HG03196 (cell line): Measurements from ENCODE around the gene PGP.
"Not testable (repeated sequence)": the region's sequence is repeated elsewhere in the genome, so short reads cannot be mapped to it uniquely, and the experiment has no call there.

ENCODE experiments used
- ATAC-seq: cut with Tn5 transposase; IDR thresholded peaks from one replicate; pipeline ENCODE4 v1.9.1; 2021; ENCODE audit not compliant: unreplicated experiment

PGP gene

GRCh38 chr16:2223221-2223941, 8.7 kb upstream of the PGP start, which contains the start of gene E4F1:
Gene E4F1, plus strand, starts transcription at chr16:2223591. Its CDS starts 23 bp downstream, at chr16:2223614.
- peak; percentile 92 for ATAC-seq

GRCh38 chr16:2216330-2216729, 1.7 kb upstream of the PGP start:
- ATAC-seq, result no peak

- no peak for ATAC-seq
Observed at GRCh38 chr16:2213817-2214718, 572 bp downstream of the PGP start.

GRCh38 chr16:2212362-2213324, 2.0 kb downstream of the PGP start:
- no peak for ATAC-seq

GRCh38 chr16:2211923-2212347, 2.7 kb downstream of the PGP start:
- ATAC-seq, result no peak

GRCh38 chr16:2210386-2211365, 4.0 kb downstream of the PGP start, which contains the start of gene BRICD5:
Gene BRICD5, minus strand, starts transcription at chr16:2210863. Its CDS starts 30 bp downstream, at chr16:2210833.
- ATAC-seq, result no peak

- no peak for ATAC-seq
Observed at GRCh38 chr16:2210009-2210332, 4.7 kb downstream of the PGP start.

GRCh38 chr16:2209258-2210008, 5.2 kb downstream of the PGP start:
- ATAC-seq, result no peak

GRCh38 chr16:2208772-2209171, 5.9 kb downstream of the PGP start:
- no peak for ATAC-seq

GRCh38 chr16:2208308-2208707, 6.3 kb downstream of the PGP start:
- ATAC-seq, result no peak

- no peak for ATAC-seq
Observed at GRCh38 chr16:2207872-2208271, 6.8 kb downstream of the PGP start.

- ATAC-seq, result no peak
Observed at GRCh38 chr16:2206780-2207433, 7.7 kb downstream of the PGP start.

GRCh38 chr16:2206420-2206779, 8.2 kb downstream of the PGP start:
- ATAC-seq, result no peak

- peak; percentile 17 for ATAC-seq
Observed at GRCh38 chr16:2205967-2206313, 8.7 kb downstream of the PGP start.

- ATAC-seq, result peak; percentile 63
Observed at GRCh38 chr16:2205104-2205966, 9.3 kb downstream of the PGP start, which contains the start of gene MLST8. Gene MLST8, plus strand, starts transcription at chr16:2205454. Its CDS starts 632 bp downstream, at chr16:2206086.

GRCh38 chr16:2204416-2205103, 10.1 kb downstream of the PGP start:
- no peak for ATAC-seq

GRCh38 chr16:2203119-2203688, 11.4 kb downstream of the PGP start:
- ATAC-seq, result not testable (repeated sequence)
